HCT116 (cell line): ENCODE results near the gene SLC17A8.

Experiments used
- EZH2 ChIP-seq: fragments of 200-600 bp; sonication (generic); IDR thresholded peaks from 2 replicates; pipeline ENCODE4 v1.6.1; 2017; ENCODE audit warnings: antibody characterized with exemption, mixed run types
- EZH2phosphoT487 ChIP-seq: fragments of 200-600 bp; IDR thresholded peaks from 2 replicates; pipeline ENCODE4 v1.6.1; 2018; ENCODE audit warnings: antibody characterized with exemption, borderline replicate concordance
- SIN3A ChIP-seq: IDR thresholded peaks from 2 replicates; pipeline ENCODE4 v1.6.1; 2012; ENCODE audit warnings: low read depth
- YY1 ChIP-seq: IDR thresholded peaks from 2 replicates; pipeline ENCODE4 v1.6.1; 2011; ENCODE audit warnings: low read length, low read depth, moderate library complexity, mild to moderate bottlenecking; ENCODE audit not compliant: insufficient replicate concordance; ENCODE audit errors: extremely low read depth
- TF ChIP-seq, protein P1 (sequence below), 3 experiments: fragments of 200-600 bp in 1 of 3; sonication (generic) in 1 of 3; IDR thresholded peaks in 2 of 3; conservative IDR thresholded peaks in 1 of 3; 2 replicates each; pipeline ENCODE4 v1.5.1; 2012 to 2017; ENCODE audit warnings: low read depth in 2 of 3, low read length in 2 of 3, antibody characterized with exemption in 1 of 3, borderline replicate concordance in 1 of 3, control low read depth in 1 of 3, mild to moderate bottlenecking in 1 of 3, mixed read lengths in 1 of 3, mixed run types in 1 of 3, moderate library complexity in 1 of 3; ENCODE audit not compliant: insufficient read depth in 1 of 3
- TF ChIP-seq, protein P2 (sequence below): IDR thresholded peaks from 2 replicates; pipeline ENCODE4 v1.6.1; 2012; ENCODE audit warnings: low read depth

DNA sequence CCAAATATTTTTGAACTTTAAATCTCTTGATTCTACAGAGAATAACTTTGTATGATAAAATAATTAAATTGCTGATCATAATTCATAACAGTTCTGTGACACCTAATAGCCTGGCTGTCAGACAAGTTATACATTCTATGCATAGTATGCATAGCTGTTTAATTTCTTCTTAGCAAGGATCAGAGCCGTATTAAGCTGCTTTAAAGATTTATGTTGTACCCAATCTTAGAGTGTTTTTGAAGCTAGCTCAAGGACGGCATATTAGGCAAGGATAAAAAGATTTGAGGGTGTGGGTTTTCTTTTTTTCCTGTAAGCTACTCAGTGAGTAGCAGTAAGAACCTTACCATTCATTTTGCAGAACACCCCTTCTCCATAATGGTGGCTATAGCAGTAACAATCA lies 45.9 kb downstream of the SLC17A8 start:
- TF ChIP-seq, protein P1, sequence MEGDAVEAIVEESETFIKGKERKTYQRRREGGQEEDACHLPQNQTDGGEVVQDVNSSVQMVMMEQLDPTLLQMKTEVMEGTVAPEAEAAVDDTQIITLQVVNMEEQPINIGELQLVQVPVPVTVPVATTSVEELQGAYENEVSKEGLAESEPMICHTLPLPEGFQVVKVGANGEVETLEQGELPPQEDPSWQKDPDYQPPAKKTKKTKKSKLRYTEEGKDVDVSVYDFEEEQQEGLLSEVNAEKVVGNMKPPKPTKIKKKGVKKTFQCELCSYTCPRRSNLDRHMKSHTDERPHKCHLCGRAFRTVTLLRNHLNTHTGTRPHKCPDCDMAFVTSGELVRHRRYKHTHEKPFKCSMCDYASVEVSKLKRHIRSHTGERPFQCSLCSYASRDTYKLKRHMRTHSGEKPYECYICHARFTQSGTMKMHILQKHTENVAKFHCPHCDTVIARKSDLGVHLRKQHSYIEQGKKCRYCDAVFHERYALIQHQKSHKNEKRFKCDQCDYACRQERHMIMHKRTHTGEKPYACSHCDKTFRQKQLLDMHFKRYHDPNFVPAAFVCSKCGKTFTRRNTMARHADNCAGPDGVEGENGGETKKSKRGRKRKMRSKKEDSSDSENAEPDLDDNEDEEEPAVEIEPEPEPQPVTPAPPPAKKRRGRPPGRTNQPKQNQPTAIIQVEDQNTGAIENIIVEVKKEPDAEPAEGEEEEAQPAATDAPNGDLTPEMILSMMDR (IDR thresholded peaks at IDR 0.05 in 2 of 3, conservative IDR thresholded peaks at IDR 0.05 in 1 of 3; ENCODE audit: borderline replicate concordance in 1 of 3, insufficient read depth in 1 of 3, low read depth in 2 of 3, low read length in 2 of 3), result no peak
- TF ChIP-seq SIN3A (no peak), EZH2 (no peak), YY1 (no peak), EZH2phosphoT487 (no peak)
- TF ChIP-seq, protein P2, sequence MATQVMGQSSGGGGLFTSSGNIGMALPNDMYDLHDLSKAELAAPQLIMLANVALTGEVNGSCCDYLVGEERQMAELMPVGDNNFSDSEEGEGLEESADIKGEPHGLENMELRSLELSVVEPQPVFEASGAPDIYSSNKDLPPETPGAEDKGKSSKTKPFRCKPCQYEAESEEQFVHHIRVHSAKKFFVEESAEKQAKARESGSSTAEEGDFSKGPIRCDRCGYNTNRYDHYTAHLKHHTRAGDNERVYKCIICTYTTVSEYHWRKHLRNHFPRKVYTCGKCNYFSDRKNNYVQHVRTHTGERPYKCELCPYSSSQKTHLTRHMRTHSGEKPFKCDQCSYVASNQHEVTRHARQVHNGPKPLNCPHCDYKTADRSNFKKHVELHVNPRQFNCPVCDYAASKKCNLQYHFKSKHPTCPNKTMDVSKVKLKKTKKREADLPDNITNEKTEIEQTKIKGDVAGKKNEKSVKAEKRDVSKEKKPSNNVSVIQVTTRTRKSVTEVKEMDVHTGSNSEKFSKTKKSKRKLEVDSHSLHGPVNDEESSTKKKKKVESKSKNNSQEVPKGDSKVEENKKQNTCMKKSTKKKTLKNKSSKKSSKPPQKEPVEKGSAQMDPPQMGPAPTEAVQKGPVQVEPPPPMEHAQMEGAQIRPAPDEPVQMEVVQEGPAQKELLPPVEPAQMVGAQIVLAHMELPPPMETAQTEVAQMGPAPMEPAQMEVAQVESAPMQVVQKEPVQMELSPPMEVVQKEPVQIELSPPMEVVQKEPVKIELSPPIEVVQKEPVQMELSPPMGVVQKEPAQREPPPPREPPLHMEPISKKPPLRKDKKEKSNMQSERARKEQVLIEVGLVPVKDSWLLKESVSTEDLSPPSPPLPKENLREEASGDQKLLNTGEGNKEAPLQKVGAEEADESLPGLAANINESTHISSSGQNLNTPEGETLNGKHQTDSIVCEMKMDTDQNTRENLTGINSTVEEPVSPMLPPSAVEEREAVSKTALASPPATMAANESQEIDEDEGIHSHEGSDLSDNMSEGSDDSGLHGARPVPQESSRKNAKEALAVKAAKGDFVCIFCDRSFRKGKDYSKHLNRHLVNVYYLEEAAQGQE, result no peak
